Lung (tissue), 12 donors: ENCODE data around the gene MINK1. TPM values are rescaled to one million over a fixed set of nuclear protein-coding genes. Genes with fewer than 3 reads are reported as not detected.

Source experiments
- ATAC-seq: fragments of 200-7000 bp; cut with Tn5 transposase; one replicate; pipeline ENCODE4 v1.9.1; 2020; ENCODE audit warnings: moderate number of reproducible peaks; ENCODE audit not compliant: insufficient read depth, low FRiP score
- DNase-seq, 3 donors: peaks; one replicate each; pipeline ENCODE4 v3.0.0-alpha.2; 2013 to 2017
- H3K27ac ChIP-seq, 2 donors: one replicate each; pipeline ENCODE4 v1.5.1; 2013; ENCODE audit warnings: mild to moderate bottlenecking in 2 of 2, moderate library complexity in 2 of 2, control low read depth in 1 of 2, inconsistent platforms in 1 of 2, low read depth in 1 of 2, low read length in 1 of 2
- H3K27me3 ChIP-seq, 3 donors: one replicate each; pipeline ENCODE4 v1.5.1; 2013; ENCODE audit warnings: low read length in 2 of 3; ENCODE audit not compliant: control insufficient read depth in 3 of 3, insufficient read depth in 3 of 3
- H3K36me3 ChIP-seq, 4 donors: one replicate each; pipeline ENCODE4 v1.5.1; 2013; ENCODE audit warnings: low read length in 4 of 4, mild to moderate bottlenecking in 1 of 4, moderate library complexity in 1 of 4; ENCODE audit not compliant: control insufficient read depth in 4 of 4, insufficient read depth in 4 of 4
- H3K4me1 ChIP-seq, 5 donors: one replicate each; pipeline ENCODE4 v1.5.1; 2013; ENCODE audit warnings: low read length in 5 of 5, mild to moderate bottlenecking in 2 of 5, moderate library complexity in 1 of 5; ENCODE audit not compliant: control insufficient read depth in 5 of 5, insufficient read depth in 5 of 5
- H3K4me3 ChIP-seq: one replicate; pipeline ENCODE4 v1.5.1; 2013; ENCODE audit warnings: mild to moderate bottlenecking, control low read depth, moderate library complexity
- H3K9ac ChIP-seq, 2 donors: one replicate each; pipeline ENCODE4 v1.5.1; 2013; ENCODE audit warnings: low read length in 2 of 2, control low read depth in 1 of 2; ENCODE audit not compliant: insufficient read depth in 1 of 2
- H3K9me3 ChIP-seq, 4 donors: one replicate each; pipeline ENCODE4 v1.5.1; 2013; ENCODE audit warnings: low read length in 3 of 4, mild to moderate bottlenecking in 1 of 4, moderate library complexity in 1 of 4; ENCODE audit not compliant: control insufficient read depth in 4 of 4, insufficient read depth in 3 of 4
- WGBS, 2 donors: extraction: QIAGEN DNeasy Blood & Tissue Kit; methylation state at CpG; one replicate each; pipeline ENCODE4 v1.1.7; 2013; 5-methylcytosine and 5-hydroxymethylcytosine counted together
- polyA plus RNA-seq, 2 donors: library from polyadenylated mRNA; stranded (reverse); fragments of 200-250 nt; gene quantifications; one replicate each; pipeline ENCODE4 v1.2.1, GENCODE V29; 2013
- total RNA-seq, 2 donors: library from RNA; depleted of rRNA in 1 of 2; stranded (reverse); fragments of >200 nt in 1 of 2; gene quantifications; one replicate each; pipeline ENCODE4 v1.2.1, GENCODE V29; 2014 to 2021
- TF ChIP-seq, protein P1 (sequence below): IDR thresholded peaks from 2 replicates; pipeline ENCODE4 v1.5.1; 2012; ENCODE audit warnings: mild to moderate bottlenecking; ENCODE audit errors: control extremely low read depth, extremely low read depth
- donor health status: control.
- donor health status: control.
- donor health status: Bipolar disorder and iron deficiency.
- donor health status: healthy.
- donor health status: DM: yes; HTN: yes; CAD: no.

Gene MINK1
- total and polyA plus RNA-seq, 4 donors: 36.5 to 95.4 (median 51.0) TPM

DNA sequence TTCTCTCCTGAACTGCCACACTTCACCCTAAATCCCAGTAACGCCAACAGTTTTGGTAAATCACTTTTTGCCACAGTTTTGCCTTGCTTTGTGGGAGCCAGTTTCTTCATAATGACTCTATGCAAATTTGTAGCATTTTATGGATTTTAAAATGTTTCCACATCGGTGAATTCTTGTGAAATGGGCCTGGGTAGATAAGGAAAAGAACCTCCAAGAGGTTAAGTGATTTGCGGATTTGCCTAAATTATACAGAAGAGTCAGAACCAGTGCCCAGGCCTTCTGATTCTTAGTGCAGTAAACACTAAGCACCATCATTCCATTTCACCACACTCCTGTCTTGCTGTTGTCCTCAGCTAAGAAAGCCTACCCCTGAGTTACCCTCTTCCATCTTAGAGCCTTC is 17.9 kb downstream of the MINK1 start:
- Histone ChIP-seq H3K36me3 (peaks cover 0 to 7% (median under 1%) of the 10 kb centered on the region in 4 donors), H3K27me3 (no peaks in the 10 kb centered on the region), H3K9ac (no peak overlapping the region), H3K27ac (no peak overlapping the region), H3K9me3 (no peaks in the 10 kb centered on the region), H3K4me1 (peaks cover 0 to 33% (median 3%) of the 10 kb centered on the region in 5 donors), H3K4me3 (no peak overlapping the region)
- TF ChIP-seq, protein P1, sequence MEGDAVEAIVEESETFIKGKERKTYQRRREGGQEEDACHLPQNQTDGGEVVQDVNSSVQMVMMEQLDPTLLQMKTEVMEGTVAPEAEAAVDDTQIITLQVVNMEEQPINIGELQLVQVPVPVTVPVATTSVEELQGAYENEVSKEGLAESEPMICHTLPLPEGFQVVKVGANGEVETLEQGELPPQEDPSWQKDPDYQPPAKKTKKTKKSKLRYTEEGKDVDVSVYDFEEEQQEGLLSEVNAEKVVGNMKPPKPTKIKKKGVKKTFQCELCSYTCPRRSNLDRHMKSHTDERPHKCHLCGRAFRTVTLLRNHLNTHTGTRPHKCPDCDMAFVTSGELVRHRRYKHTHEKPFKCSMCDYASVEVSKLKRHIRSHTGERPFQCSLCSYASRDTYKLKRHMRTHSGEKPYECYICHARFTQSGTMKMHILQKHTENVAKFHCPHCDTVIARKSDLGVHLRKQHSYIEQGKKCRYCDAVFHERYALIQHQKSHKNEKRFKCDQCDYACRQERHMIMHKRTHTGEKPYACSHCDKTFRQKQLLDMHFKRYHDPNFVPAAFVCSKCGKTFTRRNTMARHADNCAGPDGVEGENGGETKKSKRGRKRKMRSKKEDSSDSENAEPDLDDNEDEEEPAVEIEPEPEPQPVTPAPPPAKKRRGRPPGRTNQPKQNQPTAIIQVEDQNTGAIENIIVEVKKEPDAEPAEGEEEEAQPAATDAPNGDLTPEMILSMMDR: no peak
- WGBS, 2 donors: 69 to 77% methylated on average over 3 of the region's 3 CpGs
- ATAC-seq (no peak), DNase-seq (no peak)

DNA sequence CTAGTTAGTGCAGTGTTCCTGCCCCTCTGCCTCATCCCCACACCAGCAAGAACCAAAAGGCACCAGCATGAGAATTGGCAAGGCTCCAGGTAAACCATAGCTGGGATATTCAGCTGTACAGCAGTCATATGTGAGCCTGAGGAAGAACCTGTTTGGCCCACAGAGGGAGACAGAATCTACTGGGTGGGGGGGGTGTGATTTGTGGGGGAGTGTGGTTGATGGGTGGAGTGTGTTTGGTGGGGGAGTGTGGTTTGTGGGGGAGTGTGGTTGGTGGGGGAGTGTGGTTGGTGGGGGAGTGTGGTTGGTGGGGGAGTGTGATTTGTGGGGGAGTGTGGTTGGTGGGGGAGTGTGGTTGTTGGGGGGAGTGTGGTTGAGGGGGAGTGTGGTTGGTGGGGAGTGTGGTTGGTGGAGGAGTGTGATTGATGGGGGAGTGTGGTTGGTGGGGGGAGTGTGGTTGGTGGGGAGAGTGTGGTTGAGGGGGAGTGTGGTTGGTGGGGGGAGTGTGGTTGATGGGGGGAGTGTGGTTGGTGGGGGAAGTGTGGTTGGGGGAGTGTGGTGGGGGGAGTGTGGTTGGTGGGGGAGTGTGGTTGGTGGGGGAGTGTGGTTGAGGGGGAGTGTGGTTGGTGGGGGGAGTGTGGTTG is 19.5 kb downstream of the MINK1 start:
- Histone ChIP-seq H3K27ac (no peak overlapping the region), H3K36me3 (peaks cover 0 to 5% (median 2%) of the 10 kb centered on the region in 4 donors), H3K9me3 (no peaks in the 10 kb centered on the region), H3K4me1 (peaks cover 2 to 45% (median 4%) of the 10 kb centered on the region in 5 donors), H3K4me3 (no peak overlapping the region), H3K27me3 (no peaks in the 10 kb centered on the region), H3K9ac (no peak overlapping the region)
- DNase-seq (peak in 2 of 3 donors; percentile 28 to 56), ATAC-seq (no peak)
- TF ChIP-seq, protein P1: no peak

DNA sequence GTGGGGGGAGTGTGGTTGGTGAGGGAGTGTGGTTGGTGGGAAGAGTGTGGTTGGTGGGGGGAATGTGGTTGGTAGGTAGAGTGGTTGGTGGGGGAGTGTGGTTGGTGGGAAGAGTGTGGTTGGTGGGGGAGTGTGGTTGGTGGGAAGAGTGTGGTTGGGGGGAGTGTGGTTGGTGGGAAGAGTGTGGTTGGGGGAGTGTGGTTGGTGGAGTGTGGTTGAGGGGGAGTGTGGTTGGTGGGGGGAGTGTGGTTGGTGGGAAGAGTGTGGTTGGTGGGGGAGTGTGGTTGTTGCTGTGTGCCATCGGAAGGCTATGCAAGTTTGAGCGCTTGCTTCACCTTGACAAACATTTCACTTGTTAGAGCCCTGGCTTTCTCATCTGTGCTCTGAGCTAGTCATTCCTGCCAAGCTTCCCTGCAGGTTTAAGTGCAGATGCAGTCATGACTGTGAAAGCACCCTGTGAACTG is 20.1 kb downstream of the MINK1 start:
- H3K4me3 ChIP-seq: no peak overlapping the region
- TF ChIP-seq, protein P1: no peak
- no peaks in the 10 kb centered on the region for H3K9me3 ChIP-seq
- WGBS, 2 donors: 49 to 59% methylated on average over 2 of the region's 2 CpGs
- H3K4me1 ChIP-seq: peaks cover 3 to 41% (median 8%) of the 10 kb centered on the region in 5 donors
- DNase-seq (no peak), ATAC-seq (no peak)
- peaks cover 0 to 5% (median 2%) of the 10 kb centered on the region in 4 donors for H3K36me3 ChIP-seq
- H3K9ac ChIP-seq: no peak overlapping the region
- peak overlapping the region in 1 of 2 donors; percentile 35 for H3K27ac ChIP-seq
- no peaks in the 10 kb centered on the region for H3K27me3 ChIP-seq
